GM12875 (cell line): Measurements from ENCODE around the gene MIPOL1.

Experiments
- H3K4me3 ChIP-seq: one replicate; pipeline ENCODE4 v1.5.1; 2011; ENCODE audit warnings: low read depth, low read length, control low read depth
- TF ChIP-seq, protein P1 (sequence below): IDR thresholded peaks from 2 replicates; pipeline ENCODE4 v1.5.1; 2011; ENCODE audit warnings: low read depth, mild to moderate bottlenecking, control low read depth, inconsistent platforms, low read length, moderate library complexity, borderline replicate concordance; ENCODE audit not compliant: insufficient read depth

Gene MIPOL1

DNA sequence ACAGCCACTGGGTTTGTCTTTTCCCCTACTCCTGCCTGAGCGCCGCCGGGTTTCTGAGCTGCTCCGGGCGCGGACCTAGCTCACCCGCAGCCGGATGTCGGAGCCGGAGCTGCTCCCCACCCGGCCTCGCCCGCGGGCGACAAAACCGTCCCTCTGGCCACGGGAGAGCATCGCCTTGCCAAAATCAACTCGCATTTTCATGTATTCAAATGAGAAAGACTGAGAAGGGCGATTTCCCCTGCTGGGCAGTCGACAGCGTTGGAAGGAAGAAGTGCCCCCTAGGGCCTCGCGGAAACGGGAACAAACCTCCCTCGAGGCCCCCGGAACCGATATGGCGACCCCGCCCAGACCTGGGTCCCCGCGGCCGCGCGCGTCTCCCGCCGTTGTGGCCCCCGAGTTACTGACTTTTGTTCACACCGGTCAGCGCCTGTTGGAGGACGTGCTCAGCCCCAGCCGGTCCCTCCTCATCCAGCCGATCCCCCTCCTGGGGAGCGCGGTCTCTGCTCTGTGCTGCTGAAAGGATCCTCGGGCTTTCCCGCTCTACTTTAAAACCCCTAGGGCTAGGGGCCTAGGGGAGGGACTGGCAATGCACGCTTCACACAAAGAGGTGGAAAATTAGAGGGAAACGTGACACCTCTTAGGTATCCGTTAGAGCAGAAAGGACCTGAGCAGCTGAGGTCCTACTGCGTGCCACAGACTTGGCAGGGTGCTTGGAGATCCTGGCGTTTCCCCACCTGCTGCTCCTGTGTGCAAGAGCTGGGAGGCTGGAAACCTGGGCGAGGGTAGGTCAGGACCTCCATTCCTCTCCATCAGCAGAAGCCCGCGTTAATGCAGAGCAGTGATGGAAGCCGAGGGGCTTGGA, 402.0 kb downstream of the MIPOL1 start:
- TF ChIP-seq, protein P1, sequence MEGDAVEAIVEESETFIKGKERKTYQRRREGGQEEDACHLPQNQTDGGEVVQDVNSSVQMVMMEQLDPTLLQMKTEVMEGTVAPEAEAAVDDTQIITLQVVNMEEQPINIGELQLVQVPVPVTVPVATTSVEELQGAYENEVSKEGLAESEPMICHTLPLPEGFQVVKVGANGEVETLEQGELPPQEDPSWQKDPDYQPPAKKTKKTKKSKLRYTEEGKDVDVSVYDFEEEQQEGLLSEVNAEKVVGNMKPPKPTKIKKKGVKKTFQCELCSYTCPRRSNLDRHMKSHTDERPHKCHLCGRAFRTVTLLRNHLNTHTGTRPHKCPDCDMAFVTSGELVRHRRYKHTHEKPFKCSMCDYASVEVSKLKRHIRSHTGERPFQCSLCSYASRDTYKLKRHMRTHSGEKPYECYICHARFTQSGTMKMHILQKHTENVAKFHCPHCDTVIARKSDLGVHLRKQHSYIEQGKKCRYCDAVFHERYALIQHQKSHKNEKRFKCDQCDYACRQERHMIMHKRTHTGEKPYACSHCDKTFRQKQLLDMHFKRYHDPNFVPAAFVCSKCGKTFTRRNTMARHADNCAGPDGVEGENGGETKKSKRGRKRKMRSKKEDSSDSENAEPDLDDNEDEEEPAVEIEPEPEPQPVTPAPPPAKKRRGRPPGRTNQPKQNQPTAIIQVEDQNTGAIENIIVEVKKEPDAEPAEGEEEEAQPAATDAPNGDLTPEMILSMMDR = no peak
- no peak overlapping the region for H3K4me3 ChIP-seq

DNA sequence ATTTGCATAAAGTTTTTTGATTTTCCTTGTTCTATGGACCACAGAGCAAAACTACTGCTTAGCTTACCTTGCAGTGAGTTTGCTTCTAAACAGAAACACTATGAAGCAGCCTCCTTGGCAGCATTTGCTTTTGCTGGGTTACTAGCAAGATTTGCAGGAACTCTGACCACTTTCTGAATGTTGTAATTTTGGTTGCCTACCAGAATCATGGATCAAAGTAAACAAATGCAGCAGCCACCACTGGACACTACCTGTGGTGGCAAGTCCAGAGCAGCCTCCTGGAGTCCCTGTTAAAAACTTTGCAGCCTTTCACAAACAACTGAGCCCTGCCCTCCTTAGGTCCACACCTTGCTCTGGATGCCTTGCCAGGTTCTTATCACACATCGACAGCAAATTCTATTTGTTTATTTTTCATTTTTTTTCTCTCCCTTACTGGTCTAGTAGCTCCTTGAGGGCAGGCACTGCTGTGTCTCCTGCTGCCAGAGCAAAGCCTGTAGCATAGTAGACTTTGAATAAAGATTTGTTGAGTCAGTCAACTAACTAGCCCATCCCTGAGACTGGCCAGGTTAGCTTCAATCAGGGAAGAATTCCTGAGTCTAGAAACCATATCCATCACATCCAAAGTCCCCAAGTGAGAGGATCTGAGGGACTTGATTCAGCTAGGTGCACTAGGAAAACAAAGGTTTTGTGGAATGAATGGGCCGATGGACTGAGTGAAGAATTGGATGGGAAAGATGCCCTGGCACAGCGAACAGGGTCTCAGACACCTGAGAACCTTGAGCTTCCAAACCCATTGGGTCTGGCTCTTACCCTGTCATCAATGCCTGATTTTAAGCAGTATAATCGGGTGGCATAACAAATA, 403.4 kb downstream of the MIPOL1 start:
- TF ChIP-seq, protein P1 = no peak
- H3K4me3 ChIP-seq = no peak overlapping the region

DNA sequence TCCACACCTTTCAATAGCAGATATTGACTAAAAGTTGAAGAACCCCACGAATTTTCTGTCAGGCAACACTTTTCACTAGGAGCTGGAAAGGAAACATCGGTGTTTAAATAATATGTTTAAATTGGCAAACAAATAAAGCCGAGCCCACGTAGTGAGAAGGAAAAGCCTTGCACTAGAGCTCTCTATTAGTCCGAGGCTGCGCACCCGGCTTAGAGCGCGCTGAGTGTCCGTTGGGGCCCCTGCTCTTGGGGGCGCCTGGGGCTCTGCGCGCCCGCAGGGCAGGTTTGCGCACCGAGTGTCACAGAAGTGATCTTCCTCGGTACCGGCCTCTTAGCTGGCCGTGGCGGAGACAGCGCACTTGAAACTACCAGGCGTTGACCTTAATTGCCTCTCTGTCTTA, 404.1 kb downstream of the MIPOL1 start:
- TF ChIP-seq, protein P1 = no peak
- no peak overlapping the region for H3K4me3 ChIP-seq
